ENCODE measurements around the gene INCENP.

INCENP gene

DNA sequence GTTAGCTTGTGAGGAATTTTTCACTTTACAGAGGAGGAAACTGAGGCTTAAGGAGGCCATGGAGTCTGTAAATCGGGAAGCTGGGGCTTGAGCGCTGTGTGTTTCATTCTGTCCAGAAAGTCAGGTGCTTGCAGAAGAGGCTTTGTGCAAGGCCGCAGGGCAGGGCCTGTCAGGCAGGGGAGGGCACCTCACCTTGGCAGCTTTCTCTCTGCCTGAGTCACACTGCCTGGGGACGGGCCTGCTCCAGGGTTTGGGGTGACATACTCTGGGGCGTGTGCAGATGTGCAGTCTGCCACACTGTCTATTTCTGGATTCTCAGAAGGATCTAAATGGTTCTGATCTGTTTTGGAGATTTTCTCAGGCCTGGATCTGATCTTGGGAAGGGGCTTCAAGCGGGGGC lies 8.4 kb downstream of the INCENP start:
- TF ChIP-seq, protein P1, sequence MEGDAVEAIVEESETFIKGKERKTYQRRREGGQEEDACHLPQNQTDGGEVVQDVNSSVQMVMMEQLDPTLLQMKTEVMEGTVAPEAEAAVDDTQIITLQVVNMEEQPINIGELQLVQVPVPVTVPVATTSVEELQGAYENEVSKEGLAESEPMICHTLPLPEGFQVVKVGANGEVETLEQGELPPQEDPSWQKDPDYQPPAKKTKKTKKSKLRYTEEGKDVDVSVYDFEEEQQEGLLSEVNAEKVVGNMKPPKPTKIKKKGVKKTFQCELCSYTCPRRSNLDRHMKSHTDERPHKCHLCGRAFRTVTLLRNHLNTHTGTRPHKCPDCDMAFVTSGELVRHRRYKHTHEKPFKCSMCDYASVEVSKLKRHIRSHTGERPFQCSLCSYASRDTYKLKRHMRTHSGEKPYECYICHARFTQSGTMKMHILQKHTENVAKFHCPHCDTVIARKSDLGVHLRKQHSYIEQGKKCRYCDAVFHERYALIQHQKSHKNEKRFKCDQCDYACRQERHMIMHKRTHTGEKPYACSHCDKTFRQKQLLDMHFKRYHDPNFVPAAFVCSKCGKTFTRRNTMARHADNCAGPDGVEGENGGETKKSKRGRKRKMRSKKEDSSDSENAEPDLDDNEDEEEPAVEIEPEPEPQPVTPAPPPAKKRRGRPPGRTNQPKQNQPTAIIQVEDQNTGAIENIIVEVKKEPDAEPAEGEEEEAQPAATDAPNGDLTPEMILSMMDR (IDR thresholded peaks at IDR 0.05) = no peak

DNA sequence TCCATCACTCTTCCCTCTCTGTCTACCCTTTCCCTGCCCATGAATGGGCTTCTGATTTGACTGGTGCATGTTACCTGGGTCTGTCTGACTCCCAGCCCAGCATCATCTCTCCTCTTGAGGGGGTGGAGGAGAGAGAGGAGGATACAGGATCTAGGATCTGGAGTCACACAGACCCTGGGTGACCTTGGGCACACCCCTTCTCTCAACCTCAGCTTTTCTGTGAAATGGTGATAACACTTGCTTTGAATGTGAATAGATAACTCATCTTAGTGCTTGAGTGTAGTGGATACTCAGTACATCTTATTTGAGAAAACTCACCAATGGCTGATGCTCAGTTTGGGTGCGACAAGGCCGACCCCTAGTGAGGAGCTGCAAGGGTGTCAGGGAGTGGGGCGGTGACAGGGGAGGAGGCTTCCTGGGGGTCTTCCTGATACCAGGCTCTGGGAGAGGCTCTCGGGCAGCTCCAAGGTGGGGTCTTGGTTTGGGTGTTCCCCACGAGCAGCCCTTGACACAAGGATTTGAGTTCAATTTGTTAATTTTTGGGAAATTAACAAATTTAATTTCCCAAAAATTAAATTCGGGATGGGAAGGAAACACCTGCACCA lies 9.0 kb downstream of the INCENP start:
- TF ChIP-seq, protein P1 (IDR thresholded peaks at IDR 0.05) = no peak

DNA sequence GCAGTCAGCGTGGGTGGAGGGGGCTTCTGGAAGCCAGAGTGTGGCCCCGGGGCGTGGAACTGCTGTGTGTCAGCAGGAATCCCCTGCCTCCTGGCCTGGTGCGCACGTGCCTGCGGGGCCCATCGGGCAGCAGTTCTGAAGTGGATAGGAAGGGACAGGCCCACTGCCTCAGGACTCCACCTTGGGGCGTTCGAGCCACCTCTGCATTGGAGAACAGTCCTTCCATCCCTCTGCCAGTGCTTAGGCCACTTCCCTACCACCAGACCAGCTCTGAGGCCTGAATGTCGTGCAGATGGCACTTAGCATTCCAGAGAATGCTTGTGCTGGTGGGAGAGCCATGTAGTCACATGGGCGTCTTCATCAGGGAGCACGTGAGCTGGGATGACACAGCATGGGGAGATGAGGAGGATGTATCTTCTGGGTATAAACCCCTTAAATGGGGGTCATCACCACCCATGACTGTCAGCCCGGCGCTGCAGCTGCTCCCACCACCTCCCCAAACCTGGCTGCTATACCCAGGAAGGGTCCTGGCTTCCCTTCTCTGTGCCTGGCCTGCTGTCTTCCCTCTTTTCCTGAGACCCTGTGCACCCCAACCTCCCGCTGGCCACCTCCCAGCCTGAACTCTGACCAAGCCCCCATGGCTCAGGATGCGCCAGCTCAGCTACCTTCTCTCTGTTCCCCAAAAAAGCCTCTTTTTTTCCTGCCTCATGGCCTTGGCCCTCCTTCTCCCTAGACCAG lies 9.7 kb downstream of the INCENP start:
- TF ChIP-seq, protein P1 (IDR thresholded peaks at IDR 0.05) = no peak

DNA sequence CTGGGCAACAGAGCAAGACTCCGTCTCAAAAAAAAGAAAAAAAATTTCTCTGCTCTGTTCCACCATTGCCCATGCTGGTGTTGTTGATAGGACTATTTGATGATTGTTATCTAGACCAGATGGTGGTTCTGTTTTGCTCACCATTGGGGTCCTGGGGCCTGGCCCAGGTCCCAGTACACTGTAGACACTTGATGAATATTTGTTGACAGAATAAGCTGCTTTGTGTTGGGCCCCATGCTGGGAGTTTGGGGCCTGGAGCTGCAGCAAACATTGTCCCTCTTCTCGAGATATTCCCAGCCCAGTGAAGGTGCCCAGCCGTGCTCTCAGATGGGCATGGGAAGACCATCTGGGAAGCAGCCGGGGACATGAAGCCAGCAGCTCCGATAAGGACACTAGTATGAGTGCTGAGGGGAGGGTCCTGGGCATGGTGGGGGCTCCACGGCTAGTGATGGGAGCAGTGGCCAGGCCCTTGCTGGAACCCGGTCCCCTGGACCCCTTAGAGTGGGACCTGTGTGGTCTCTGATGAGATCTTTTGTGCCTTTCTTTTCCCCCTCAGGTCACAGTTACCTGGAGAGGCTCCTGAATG lies 13.6 kb downstream of the INCENP start:
- TF ChIP-seq, protein P1 (IDR thresholded peaks at IDR 0.05) = no peak

DNA sequence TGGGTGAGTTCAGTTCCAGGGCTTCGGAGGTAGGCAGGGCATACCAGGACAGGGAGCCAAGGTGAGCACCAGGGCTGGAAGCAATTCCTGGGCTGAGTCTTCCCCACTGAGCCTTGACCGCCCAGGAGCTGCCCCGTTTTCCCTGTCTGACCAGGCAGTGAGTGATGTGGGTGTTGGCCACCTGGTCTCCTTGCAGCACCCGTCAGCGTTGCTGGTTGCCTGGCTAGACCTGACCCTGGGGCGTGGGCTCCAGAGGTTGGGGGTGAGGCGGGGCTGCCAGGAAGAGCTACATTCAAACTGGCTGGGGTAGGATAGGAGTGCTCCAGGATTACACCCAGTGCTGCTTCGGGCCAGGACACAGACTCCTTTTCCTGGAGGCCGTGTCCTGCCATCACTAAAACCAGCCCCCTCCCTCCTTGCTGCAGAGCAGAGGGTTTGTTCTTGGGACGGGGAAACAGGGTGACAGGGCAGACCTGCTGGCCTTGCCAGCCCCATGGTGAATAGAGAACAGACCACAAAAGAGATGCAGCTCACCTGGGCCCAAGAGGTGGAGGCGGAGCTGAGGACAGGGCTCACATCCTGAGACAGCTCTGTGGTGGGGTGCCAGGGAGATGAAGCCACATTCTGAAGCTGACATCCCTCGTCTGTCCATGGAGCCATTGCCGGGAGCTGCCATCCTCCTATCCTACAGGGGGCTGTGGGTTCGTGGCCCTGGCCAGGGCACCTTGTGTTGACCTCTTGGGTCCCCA lies 14.2 kb downstream of the INCENP start:
- TF ChIP-seq, protein P1 (IDR thresholded peaks at IDR 0.05) = no peak

DNA sequence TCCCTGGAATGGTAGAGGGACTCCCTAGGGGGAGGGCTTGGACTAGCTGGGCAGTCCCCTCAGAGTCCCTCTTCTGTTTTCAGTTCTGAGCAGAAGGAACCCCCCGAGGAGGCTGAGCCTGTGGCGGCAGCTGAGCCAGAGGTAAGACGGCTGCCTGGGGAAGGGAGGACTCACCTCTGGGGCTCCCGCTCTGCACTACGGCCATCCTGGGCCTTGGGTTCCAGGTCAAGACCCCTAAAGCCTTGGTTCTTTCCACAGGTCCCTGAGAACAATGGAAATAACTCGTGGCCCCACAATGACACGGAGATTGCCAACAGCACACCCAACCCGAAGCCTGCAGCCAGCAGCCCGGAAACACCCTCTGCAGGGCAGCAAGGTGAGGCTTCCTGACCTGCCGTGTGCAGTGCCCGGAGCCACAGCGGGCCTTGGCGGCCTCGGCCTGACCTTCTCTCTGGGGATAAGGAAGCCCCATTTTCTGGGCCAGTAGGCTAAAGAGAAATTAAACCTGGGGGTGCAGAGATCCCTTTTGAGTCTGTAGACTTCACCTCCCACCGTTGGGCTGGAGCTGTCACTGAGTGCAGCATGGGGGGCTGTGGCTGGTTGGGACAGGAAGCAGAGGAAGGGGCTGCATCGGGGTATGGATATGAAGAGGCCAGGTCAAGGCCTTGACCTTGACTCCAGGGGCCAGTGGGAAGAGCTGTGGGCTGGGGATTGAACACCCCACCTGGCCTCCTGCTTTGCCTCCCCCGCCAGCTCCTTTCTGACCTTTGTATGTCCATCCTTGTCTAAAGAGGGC lies 15.0 kb downstream of the INCENP start:
- TF ChIP-seq, protein P1 (IDR thresholded peaks at IDR 0.05) = no peak

Measured in LNCAP (cell line).